HL-60 (cell line): ENCODE measurements around the gene P2RY11.

Experiments
- CTCF ChIP-seq: IDR thresholded peaks from one replicate; pipeline ENCODE4 v1.5.1; 2011; ENCODE audit warnings: low read length, control low read depth, inconsistent platforms; ENCODE audit not compliant: insufficient read depth
- GABPA ChIP-seq: IDR thresholded peaks from 2 replicates; pipeline ENCODE4 v1.6.1; 2012; ENCODE audit warnings: low read depth
- POLR2AphosphoS5 ChIP-seq: IDR thresholded peaks from 2 replicates; pipeline ENCODE4 v1.6.1; 2012; ENCODE audit warnings: low read depth
- REST ChIP-seq: IDR thresholded peaks from 2 replicates; pipeline ENCODE4 v1.6.1; 2012; ENCODE audit warnings: low read depth; ENCODE audit not compliant: insufficient replicate concordance

- no peak for TF ChIP-seq CTCF
- no peak for TF ChIP-seq POLR2AphosphoS5
- no peak for TF ChIP-seq REST
- no peak for TF ChIP-seq GABPA
These were observed 30.5 kb downstream of the P2RY11 start for GRCh38 chr19:10141973-10142372.
